Esophagus squamous epithelium (tissue), 5 donors: Measurements from ENCODE around the gene KCND1. TPM values are rescaled to one million over a fixed set of nuclear protein-coding genes. Genes with fewer than 3 reads are reported as not detected.

Experiments
- DNase-seq: peaks from one replicate; lab custom pipeline; 2025; lab: John Stamatoyannopoulos, UW
- H3K27ac ChIP-seq, 4 donors: fragments of 200-600 bp; sonication (generic); one replicate each; pipeline ENCODE4 v1.5.1; 2016 to 2019; ENCODE audit warnings: mild to moderate bottlenecking in 1 of 4
- H3K27me3 ChIP-seq, 4 donors: fragments of 200-600 bp; sonication (generic); 1 replicate in 3 of 4; 2 replicates in 1 of 4; pipeline versions ENCODE4 v1.5.1 to v1.6.0; 2017 to 2021; ENCODE audit warnings: antibody characterized with exemption in 1 of 4
- H3K36me3 ChIP-seq, 3 donors: fragments of 200-600 bp; sonication (generic); one replicate each; pipeline ENCODE4 v1.5.1; 2016 to 2019
- H3K4me1 ChIP-seq, 3 donors: fragments of 200-600 bp; sonication (generic); one replicate each; pipeline ENCODE4 v1.5.1; 2017 to 2019
- H3K4me3 ChIP-seq, 4 donors: fragments of 200-600 bp; sonication (generic); 1 replicate in 3 of 4; 2 replicates in 1 of 4; pipeline ENCODE4 v1.5.1; 2016 to 2019; ENCODE audit warnings: mild to moderate bottlenecking in 2 of 4, moderate library complexity in 1 of 4
- H3K9me3 ChIP-seq, 3 donors: fragments of 200-600 bp; sonication (generic); one replicate each; pipeline ENCODE4 v1.5.1; 2016 to 2019
- CTCF ChIP-seq, 6 experiments: fragments of 450-650 bp in 4 of 6; fragments of 200-600 bp in 2 of 6; sonication (generic) in 2 of 6; IDR thresholded peaks; one replicate each; pipeline ENCODE4 v1.5.1; 2016 to 2019; ENCODE audit warnings: antibody characterized with exemption in 6 of 6, mild to moderate bottlenecking in 4 of 6, moderate library complexity in 4 of 6
- POLR2A ChIP-seq, 4 donors: fragments of 450-650 bp; IDR thresholded peaks; one replicate each; pipeline ENCODE4 v1.6.1; 2017; ENCODE audit warnings: antibody characterized with exemption in 4 of 4, mild to moderate bottlenecking in 4 of 4, moderate library complexity in 3 of 4
- WGBS, 2 donors: methylation state at CpG; one replicate each; pipeline ENCODE4 v1.1.5; 2018; 5-methylcytosine and 5-hydroxymethylcytosine counted together
- intact Hi-C: fragments of 100-400 bp; cut with DNase I; formaldehyde crosslinking; loops from one replicate; pipeline ENCODE4 v1.15.0; 2022
- total RNA-seq, 4 donors: library from RNA; depleted of rRNA; stranded (reverse); fragments of >200 nt; gene quantifications; one replicate each; pipeline ENCODE4 v1.1.0, GENCODE V29; 2016
- donor health status: DM: yes; HTN: yes; CAD: no.

The KCND1 gene
- total RNA-seq, 4 donors from 2014 or later: 0.04 to 0.57 (median 0.53) TPM; not detected in 1

GRCh38 chrX:48936429-48937053, 35.1 kb downstream of the KCND1 start:
- Histone ChIP-seq H3K4me3 (no peak overlapping the region), H3K27ac (peak overlapping the region in 2 of 4 donors; percentile 36 to 72), H3K36me3 (peaks cover 0 to 82% (median 7%) of the 10 kb centered on the region in 3 donors), H3K27me3 (no peaks in the 10 kb centered on the region), H3K4me1 (peaks cover 0 to 36% (median 4%) of the 10 kb centered on the region in 3 donors), H3K9me3 (no peaks in the 10 kb centered on the region)
- intact Hi-C loops: no loop called here
- 100% methylated on average over 2 to 6 of the region's 8 CpGs for WGBS, 2 donors
- TF ChIP-seq POLR2A (IDR thresholded peaks at IDR 0.05) (no peak), CTCF (IDR thresholded peaks at IDR 0.05) (no peak)
- DNase-seq: no peak

DNA sequence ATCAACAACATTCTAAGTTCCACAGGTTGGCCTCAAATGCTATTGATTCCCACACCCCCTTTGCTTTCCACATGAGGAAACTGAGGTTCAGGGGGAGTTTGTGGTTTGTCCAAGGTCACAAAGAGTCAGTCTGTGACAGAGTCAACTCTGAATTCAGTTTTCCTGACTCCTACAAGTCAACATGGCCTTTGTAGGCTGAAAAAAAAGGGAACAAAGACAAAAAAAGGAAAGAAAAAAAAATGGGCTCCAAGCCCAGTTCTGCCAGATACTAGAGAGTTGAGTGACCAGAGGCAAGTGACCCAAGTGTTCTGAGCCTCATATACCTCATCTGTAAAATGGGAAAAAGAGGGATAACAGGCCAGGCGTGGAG, 36.4 kb downstream of the KCND1 start:
- no peak overlapping the region for H3K4me3 ChIP-seq
- intact Hi-C loops: no loop called here
- WGBS, 2 donors: 78% methylated on average over 1 of the region's 1 CpG; no CpG with 5 or more reads in 1 of the 2 donors
- peaks cover 0 to 87% (median 10%) of the 10 kb centered on the region in 3 donors for H3K36me3 ChIP-seq
- TF ChIP-seq CTCF (IDR thresholded peaks at IDR 0.05): no peak
- TF ChIP-seq POLR2A (IDR thresholded peaks at IDR 0.05): no peak
- H3K4me1 ChIP-seq: peaks cover 0 to 30% (median 4%) of the 10 kb centered on the region in 3 donors
- no peaks in the 10 kb centered on the region for H3K9me3 ChIP-seq
- no peak for DNase-seq
- no peaks in the 10 kb centered on the region for H3K27me3 ChIP-seq
- no peak overlapping the region for H3K27ac ChIP-seq

DNA sequence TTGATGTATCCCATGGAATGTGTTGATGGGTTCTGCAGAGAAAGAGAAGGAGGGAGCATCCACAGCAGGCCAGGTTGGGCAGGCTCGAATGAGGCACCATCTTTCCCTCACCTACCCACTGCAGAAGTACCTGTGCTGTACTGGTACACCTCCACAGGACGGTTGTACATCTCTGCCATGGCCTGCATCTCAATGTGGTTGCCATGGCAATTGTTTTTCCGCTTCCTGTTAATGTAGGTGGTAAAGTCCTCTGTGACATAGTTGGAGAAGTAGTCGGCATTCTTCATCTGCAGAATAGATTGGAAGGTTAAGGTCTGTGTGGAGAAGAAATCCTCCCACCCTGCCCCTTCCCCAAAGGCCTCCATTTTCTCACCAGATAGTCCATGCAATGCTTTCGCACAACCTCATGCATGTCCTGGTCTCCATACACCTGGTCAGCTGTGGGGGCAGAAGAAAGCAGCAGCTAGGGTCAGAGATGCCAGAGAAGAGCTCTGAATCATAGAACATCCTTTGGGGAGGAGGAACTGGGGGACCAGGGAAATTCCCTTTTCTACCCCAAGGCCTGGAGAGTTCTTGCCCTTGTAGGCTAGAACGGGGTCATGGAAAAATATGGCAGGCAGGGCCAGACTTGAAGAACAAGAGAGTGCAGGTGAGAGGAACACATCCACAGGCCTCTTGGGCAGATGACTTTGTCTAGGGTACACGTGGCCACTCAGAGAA, 36.9 kb downstream of the KCND1 start:
- intact Hi-C loops: no loop called here
- no peak for DNase-seq
- TF ChIP-seq CTCF (IDR thresholded peaks at IDR 0.05) (no peak), POLR2A (IDR thresholded peaks at IDR 0.05) (no peak)
- Histone ChIP-seq H3K9me3 (no peaks in the 10 kb centered on the region), H3K4me3 (no peak overlapping the region), H3K27me3 (no peaks in the 10 kb centered on the region), H3K36me3 (peaks cover 0 to 87% (median 10%) of the 10 kb centered on the region in 3 donors), H3K4me1 (peaks cover 0 to 25% (median 4%) of the 10 kb centered on the region in 3 donors), H3K27ac (no peak overlapping the region)
- 33 to 73% methylated on average over 1 to 6 of the region's 7 CpGs for WGBS, 2 donors

DNA sequence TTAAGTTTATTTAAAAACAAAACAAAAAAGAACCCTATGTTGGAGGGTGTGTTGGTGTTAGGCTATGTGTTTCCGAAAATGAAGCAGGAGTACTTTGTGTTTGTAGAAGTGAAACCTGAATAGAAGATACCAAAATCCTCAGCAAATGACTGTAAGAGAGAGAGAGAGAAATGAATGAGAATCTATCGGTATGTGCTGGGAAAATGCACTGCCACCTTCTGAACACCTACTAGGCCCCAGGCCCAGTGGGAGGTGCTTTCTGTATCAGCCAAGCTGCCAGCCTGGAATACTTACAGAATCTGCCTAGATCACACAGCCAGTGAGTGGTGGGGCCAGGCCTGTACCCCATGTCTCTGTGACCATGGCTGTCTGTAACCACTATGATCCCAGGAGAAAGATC, 37.9 kb downstream of the KCND1 start:
- Histone ChIP-seq H3K27me3 (no peaks in the 10 kb centered on the region), H3K9me3 (no peaks in the 10 kb centered on the region), H3K36me3 (peaks cover 4 to 85% (median 10%) of the 10 kb centered on the region in 3 donors), H3K4me3 (no peak overlapping the region), H3K4me1 (peaks cover 0 to 17% (median 4%) of the 10 kb centered on the region in 3 donors), H3K27ac (no peak overlapping the region)
- TF ChIP-seq POLR2A (IDR thresholded peaks at IDR 0.05): no peak
- no peak for TF ChIP-seq CTCF (IDR thresholded peaks at IDR 0.05)
- WGBS, 2 donors: 80 to 88% methylated on average over 1 to 2 of the region's 2 CpGs
- DNase-seq: no peak
- intact Hi-C loops: no loop called here

- TF ChIP-seq CTCF (IDR thresholded peaks at IDR 0.05) (no peak), POLR2A (IDR thresholded peaks at IDR 0.05) (no peak)
- intact Hi-C loops: no loop called here
- WGBS, 2 donors: 63 to 81% methylated on average over 2 of the region's 2 CpGs
- H3K27me3 ChIP-seq: no peaks in the 10 kb centered on the region
- H3K27ac ChIP-seq: no peak overlapping the region
- H3K9me3 ChIP-seq: no peaks in the 10 kb centered on the region
- no peak overlapping the region for H3K4me3 ChIP-seq
- peaks cover 4 to 98% (median 5%) of the 10 kb centered on the region in 3 donors for H3K36me3 ChIP-seq
- DNase-seq: no peak
- no peaks in the 10 kb centered on the region for H3K4me1 ChIP-seq
Measured at GRCh38 chrX:48927736-48928382, 43.8 kb downstream of the KCND1 start.
